ENCODE data around the gene TERF2IP. TPM values are rescaled to one million over a fixed set of nuclear protein-coding genes. Genes with fewer than 3 reads are reported as not detected.

TERF2IP gene
- total RNA-seq, 6 experiments from 2014 or later = 67.9 to 87.8 (median 70.6) TPM

- no peak overlapping the region for H3K4me3 Mint-ChIP-seq
- DNase-seq = no peak
- H3K36me3 Mint-ChIP-seq (ENCODE audit: low read depth) = no peaks in the 10 kb centered on the region
- no peak for TF ChIP-seq CTCF (IDR thresholded peaks at IDR 0.05)
- H3K27me3 Mint-ChIP-seq (ENCODE audit: insufficient read depth) = peaks cover 8% of the 10 kb centered on the region
- H3K9me3 Mint-ChIP-seq = no peaks in the 10 kb centered on the region
- H3K27ac Mint-ChIP-seq = no peak overlapping the region
- H3K4me1 Mint-ChIP-seq (ENCODE audit: low read depth) = peaks cover 24% of the 10 kb centered on the region
Observed at GRCh38 chr16:75702242-75702641, 54.7 kb downstream of the TERF2IP start.

GRCh38 chr16:75703306-75703705 lies 55.7 kb downstream of the TERF2IP start:
- Mint-ChIP-seq H3K4me1 (ENCODE audit: low read depth) (peaks cover 20% of the 10 kb centered on the region; the same call in 1 of the 2 replicates), H3K36me3 (ENCODE audit: low read depth) (no peaks in the 10 kb centered on the region), H3K9me3 (no peaks in the 10 kb centered on the region), H3K27me3 (ENCODE audit: insufficient read depth) (peaks cover 11% of the 10 kb centered on the region), H3K27ac (no peak overlapping the region), H3K4me3 (no peak overlapping the region)
- no peak for TF ChIP-seq CTCF (IDR thresholded peaks at IDR 0.05)
- no peak for DNase-seq

Other genes starting within 250 kb of the TERF2IP start
- 10 to 100 TPM; 33.0 to 43.1 (median 37.6) TPM for gene CFDP1, start 214.3 kb upstream of the TERF2IP start, total RNA-seq (2021; fragmentation: NEBNext Ultra II Directional; extraction: Animal tissue kit (Norgen Biotek cat#: 25700))
- 10 to 100 TPM in 4 of 6 experiments, 1 to 10 TPM in 2; 8.2 to 11.7 (median 10.6) TPM for gene TMEM170A, start 183.1 kb upstream of the TERF2IP start, total RNA-seq (2021; fragmentation: NEBNext Ultra II Directional; extraction: Animal tissue kit (Norgen Biotek cat#: 25700))
- gene CHST6, start 152.3 kb upstream of the TERF2IP start, total RNA-seq (2021; fragmentation: NEBNext Ultra II Directional; extraction: Animal tissue kit (Norgen Biotek cat#: 25700)) = under 1 TPM in 2 of 6 experiments, not detected in 4; 0.05 TPM
- not detected for gene CHST5, start 111.7 kb upstream of the TERF2IP start, total RNA-seq (2021; fragmentation: NEBNext Ultra II Directional; extraction: Animal tissue kit (Norgen Biotek cat#: 25700))
- gene TMEM231, start 91.5 kb upstream of the TERF2IP start, total RNA-seq (2021; fragmentation: NEBNext Ultra II Directional; extraction: Animal tissue kit (Norgen Biotek cat#: 25700)) = 10 to 100 TPM in 3 of 6 experiments, 1 to 10 TPM in 3; 9.0 to 14.5 (median 10.0) TPM
- 100 to 1,000 TPM in 3 of 6 experiments, 10 to 100 TPM in 3; 82.0 to 114 (median 100) TPM for gene GABARAPL2, start 81.4 kb upstream of the TERF2IP start, total RNA-seq (2021; fragmentation: NEBNext Ultra II Directional; extraction: Animal tissue kit (Norgen Biotek cat#: 25700))
- 10 to 100 TPM; 48.3 to 61.2 (median 55.0) TPM for gene ADAT1, start 24.5 kb upstream of the TERF2IP start, total RNA-seq (2021; fragmentation: NEBNext Ultra II Directional; extraction: Animal tissue kit (Norgen Biotek cat#: 25700))
- gene KARS1, start 108 bp upstream of the TERF2IP start, total RNA-seq (2021; fragmentation: NEBNext Ultra II Directional; extraction: Animal tissue kit (Norgen Biotek cat#: 25700)) = 100 to 1,000 TPM; 135 to 158 (median 152) TPM
- not detected for gene CPHXL2, start 29.2 kb downstream of the TERF2IP start, total RNA-seq (2021; fragmentation: NEBNext Ultra II Directional; extraction: Animal tissue kit (Norgen Biotek cat#: 25700))
- not detected for gene DUXB, start 53.7 kb downstream of the TERF2IP start, total RNA-seq (2021; fragmentation: NEBNext Ultra II Directional; extraction: Animal tissue kit (Norgen Biotek cat#: 25700))
- gene CPHXL, start 78.7 kb downstream of the TERF2IP start, total RNA-seq (2021; fragmentation: NEBNext Ultra II Directional; extraction: Animal tissue kit (Norgen Biotek cat#: 25700)) = not detected